ENCODE results near the gene MRI1.

- TF ChIP-seq CTCF (IDR thresholded peaks at IDR 0.05; ENCODE audit: insufficient read depth, low read length, poor library complexity, severe bottlenecking) (no peak), EZH2phosphoT487 (conservative IDR thresholded peaks at IDR 0.05; ENCODE audit: low read length) (no peak)
Observed at GRCh38 chr19:13751436-13751835, 12.9 kb upstream of the MRI1 start.
